T-cell (primary cell): ENCODE results near the gene PLCL2. TPM values are rescaled to one million over a fixed set of nuclear protein-coding genes. Genes with fewer than 3 reads are reported as not detected.

Experiments used
- ATAC-seq, 4 experiments: fragments of 200-7000 bp in 3 of 4; fragments of 150-1000 bp in 1 of 4; cut with Tn5 transposase; replicated peaks in 1 of 4; 1 replicate in 3 of 4; 2 replicates in 1 of 4; pipeline ENCODE4 v1.10.0; 2021; ENCODE audit warnings: moderate library complexity in 3 of 4, mild to moderate bottlenecking in 2 of 4, moderate number of reproducible peaks in 1 of 4
- CTCF ChIA-PET, 2 donors: fragments of 300-600 bp; sonication (Branson Sonifier 250); formaldehyde crosslinking; loops; one replicate each; lab custom pipeline; 2022; ENCODE audit warnings: antibody characterized with exemption in 2 of 2; lab: Charles Lee
- POLR2A ChIA-PET, 2 donors: fragments of 300-600 bp; sonication (Branson Sonifier 250); formaldehyde crosslinking; loops; one replicate each; lab custom pipeline; 2022; ENCODE audit warnings: antibody characterized with exemption in 2 of 2; lab: Charles Lee
- DNase-seq, 35 experiments: peaks; one replicate each; pipeline versions ENCODE4 v3.0.0 to v3.0.0-alpha.2; 2013 to 2023
- H3K27ac ChIP-seq: one replicate; pipeline ENCODE4 v1.5.1; 2013; ENCODE audit warnings: low read length
- H3K27me3 ChIP-seq, 2 experiments: replicated peaks in 1 of 2; 1 replicate in 1 of 2; 2 replicates in 1 of 2; pipeline versions ENCODE4 v1.6.1 to v1.7.0; 2013; ENCODE audit warnings: low read length in 1 of 2, mixed read lengths in 1 of 2; ENCODE audit not compliant: control insufficient read depth in 2 of 2, insufficient read depth in 2 of 2; ENCODE audit errors: extremely low read depth in 1 of 2
- H3K36me3 ChIP-seq, 2 donors: 1 replicate in 1 of 2; 2 replicates in 1 of 2; pipeline versions ENCODE4 v1.6.1 to v1.7.0; 2013; ENCODE audit warnings: low read length in 1 of 2; ENCODE audit not compliant: control insufficient read depth in 2 of 2, insufficient read depth in 1 of 2; ENCODE audit errors: extremely low read depth in 1 of 2
- H3K4me1 ChIP-seq, 2 experiments: 1 replicate in 1 of 2; 2 replicates in 1 of 2; pipeline versions ENCODE4 v1.6.1 to v1.7.0; 2013; ENCODE audit warnings: low read length in 2 of 2, mixed read lengths in 1 of 2; ENCODE audit not compliant: insufficient read depth in 2 of 2, control insufficient read depth in 1 of 2; ENCODE audit errors: extremely low read depth in 1 of 2
- H3K4me3 ChIP-seq, 2 donors: 1 replicate in 1 of 2; 2 replicates in 1 of 2; pipeline versions ENCODE4 v1.5.1 to v1.7.0; 2013; ENCODE audit warnings: mild to moderate bottlenecking in 2 of 2, low read length in 1 of 2, moderate library complexity in 1 of 2; ENCODE audit not compliant: control insufficient read depth in 1 of 2; ENCODE audit errors: extremely low read depth in 1 of 2
- H3K9me3 ChIP-seq: 2 replicates; pipeline ENCODE4 v1.7.0; 2013
- H3K27ac Mint-ChIP-seq, 2 donors: one replicate each; pipeline ENCODE4 v1.8.0; 2020 to 2021; ENCODE audit warnings: mild to moderate bottlenecking in 2 of 2, mixed read lengths in 2 of 2
- H3K27me3 Mint-ChIP-seq, 2 donors: one replicate each; pipeline ENCODE4 v1.8.0; 2021 to 2022; ENCODE audit warnings: mixed read lengths in 2 of 2
- H3K36me3 Mint-ChIP-seq: one replicate; pipeline ENCODE4 v1.8.0; 2021; ENCODE audit warnings: mixed read lengths
- H3K4me1 Mint-ChIP-seq, 3 donors: one replicate each; pipeline ENCODE4 v1.8.0; 2020 to 2022; ENCODE audit warnings: mixed read lengths in 3 of 3, mild to moderate bottlenecking in 1 of 3
- H3K4me3 Mint-ChIP-seq, 3 donors: one replicate each; pipeline ENCODE4 v1.8.0; 2020 to 2022; ENCODE audit warnings: mild to moderate bottlenecking in 3 of 3, mixed read lengths in 3 of 3, moderate library complexity in 3 of 3
- H3K9me3 Mint-ChIP-seq, 3 donors: one replicate each; pipeline ENCODE4 v1.8.0; 2020 to 2022; ENCODE audit warnings: mixed read lengths in 3 of 3
- WGBS: methylation state at CpG from one replicate; pipeline ENCODE4 v1.1.5; 2013; ENCODE audit warnings: missing lambda C conversion rate; ENCODE audit not compliant: insufficient coverage; 5-methylcytosine and 5-hydroxymethylcytosine counted together
- total RNA-seq, 35 experiments: library from RNA in 6 of 35; stranded (reverse) in 6 of 35; fragments of 120-200 nt in 1 of 35; gene quantifications; one replicate each; pipeline versions ENCODE4 v1.2.1 to v1.2.4 and lab custom pipeline; 2013 to 2026

Gene PLCL2
- total RNA-seq, 5 donors from 2014 or later (not counting 1 experiment from before 2014, with no cell fraction given), result 53.4 to 68.1 (median 60.9) TPM

DNA sequence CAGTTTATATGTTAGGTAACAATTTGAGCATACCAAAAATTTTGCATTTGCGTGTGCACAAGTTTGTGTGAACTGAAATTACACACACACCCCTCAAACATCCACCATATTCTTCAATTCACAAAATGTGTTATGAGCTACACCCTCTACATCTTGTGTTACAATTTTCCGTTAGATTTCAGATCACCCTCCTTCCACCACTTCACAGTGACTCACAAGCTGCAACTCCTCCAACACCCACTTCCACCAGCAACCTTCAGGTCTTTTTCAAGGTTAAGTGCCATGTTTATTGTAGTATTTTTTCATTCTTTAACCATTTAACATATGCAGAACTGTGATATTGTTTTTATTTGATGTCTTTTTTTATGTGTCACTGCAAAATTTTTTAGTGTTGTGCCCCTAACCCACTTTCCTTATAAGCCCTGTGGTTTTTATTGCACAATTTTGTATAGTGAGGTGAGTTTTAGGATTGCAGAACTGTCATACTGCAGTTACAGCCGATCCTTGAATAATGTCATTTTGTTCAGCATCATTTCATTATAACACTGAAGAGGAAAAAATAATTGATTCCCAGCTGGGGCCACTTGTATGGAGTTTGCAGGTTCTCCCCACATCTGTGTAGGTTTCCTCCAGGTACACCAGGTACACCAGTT, 148.9 kb downstream of the PLCL2 start:
- H3K36me3 Mint-ChIP-seq, result peaks cover 23% of the 10 kb centered on the region
- CTCF ChIA-PET, result interaction anchor here in 1 of 2 donors (0.5 to 1.0 kb wide), 2 partner anchors 150 to 206 kb away, joined by 4 read pairs; no protein-coding TSS in a partner anchor
- no peaks in the 10 kb centered on the region for H3K9me3 Mint-ChIP-seq
- Histone ChIP-seq H3K9me3 (no peaks in the 10 kb centered on the region), H3K27me3 (no peaks in the 10 kb centered on the region), H3K4me1 (peaks cover 8 to 12% of the 10 kb centered on the region in 2 experiments), H3K36me3 (peaks cover 0 to 5% of the 10 kb centered on the region in 2 donors), H3K27ac (no peak overlapping the region), H3K4me3 (no peak overlapping the region)
- WGBS, result no CpG with 5 or more reads among the region's 3 CpGs
- no peak overlapping the region for H3K27ac Mint-ChIP-seq
- no peak for DNase-seq
- no peak overlapping the region for H3K4me3 Mint-ChIP-seq
- ATAC-seq, result peak in 3 of 4 experiments; percentile 46 to 47 (median 46)
- POLR2A ChIA-PET, result no interaction called here
- peaks cover 66 to 84% (median 81%) of the 10 kb centered on the region in 3 donors for H3K4me1 Mint-ChIP-seq
- no peaks in the 10 kb centered on the region for H3K27me3 Mint-ChIP-seq

DNA sequence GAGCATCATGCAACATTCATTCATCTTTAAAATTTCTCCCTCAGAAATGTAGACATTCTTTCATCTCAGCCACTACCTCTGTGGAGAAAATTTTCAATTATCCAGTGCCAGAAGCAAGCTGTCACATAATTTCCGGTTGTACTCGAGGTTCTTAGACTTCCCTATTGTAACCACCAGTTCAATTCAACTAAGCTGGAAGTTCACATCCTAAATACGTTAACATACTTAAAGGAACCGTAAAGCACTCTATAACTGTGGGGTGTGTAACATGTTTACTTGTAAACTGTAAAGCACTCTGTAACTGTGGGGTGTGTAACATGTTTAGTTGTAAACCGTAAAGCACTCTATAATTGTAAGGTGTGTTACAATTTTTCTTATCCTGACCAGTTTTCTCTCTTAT, 150.3 kb downstream of the PLCL2 start:
- no peaks in the 10 kb centered on the region for H3K27me3 ChIP-seq
- H3K27ac ChIP-seq, result no peak overlapping the region
- peaks cover 4 to 8% of the 10 kb centered on the region in 2 experiments for H3K4me1 ChIP-seq
- Mint-ChIP-seq H3K27me3 (no peaks in the 10 kb centered on the region), H3K36me3 (peaks cover 26% of the 10 kb centered on the region), H3K9me3 (no peaks in the 10 kb centered on the region), H3K4me1 (peaks cover 63 to 83% (median 80%) of the 10 kb centered on the region in 3 donors), H3K4me3 (no peak overlapping the region), H3K27ac (peak overlapping the region in 1 of 2 donors; percentile 1)
- ChIA-PET POLR2A (no interaction called here), CTCF (no interaction called here)
- 60% methylated on average over 1 of the region's 5 CpGs for WGBS
- H3K4me3 ChIP-seq, result no peak overlapping the region
- ATAC-seq, result no peak
- peaks cover 0 to 5% of the 10 kb centered on the region in 2 donors for H3K36me3 ChIP-seq
- no peak for DNase-seq
- H3K9me3 ChIP-seq, result no peaks in the 10 kb centered on the region

DNA sequence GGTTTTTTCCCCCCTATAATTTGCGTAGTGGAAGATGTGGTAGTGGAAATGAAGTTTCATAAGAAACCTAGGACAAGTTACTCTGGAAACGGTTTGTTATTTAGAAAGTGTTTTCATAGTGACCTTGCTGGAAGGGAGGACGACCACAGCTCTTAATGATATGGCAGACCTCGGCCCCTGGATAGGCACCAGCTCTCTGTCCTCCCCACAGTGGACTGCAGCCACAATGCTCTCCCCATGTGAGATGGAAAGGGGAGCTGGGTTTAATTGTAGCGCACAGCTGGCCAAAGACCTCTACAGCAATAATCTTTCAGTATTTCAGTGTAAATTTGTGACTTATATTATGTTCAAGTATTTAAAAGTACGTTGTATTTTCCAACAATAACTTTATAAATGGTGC, 151.2 kb downstream of the PLCL2 start:
- H3K36me3 ChIP-seq, result peaks cover 0 to 5% of the 10 kb centered on the region in 2 donors
- H3K27ac ChIP-seq, result no peak overlapping the region
- no peaks in the 10 kb centered on the region for H3K9me3 Mint-ChIP-seq
- ATAC-seq, result no peak
- ChIA-PET CTCF (interaction anchor here in 1 of 2 donors (0.7 kb wide), 1 partner anchor 9 kb away, joined by 3 read pairs; no protein-coding TSS in a partner anchor), POLR2A (no interaction called here)
- peaks cover 58 to 81% (median 73%) of the 10 kb centered on the region in 3 donors for H3K4me1 Mint-ChIP-seq
- peaks cover 3 to 7% of the 10 kb centered on the region in 2 experiments for H3K4me1 ChIP-seq
- peaks cover 30% of the 10 kb centered on the region for H3K36me3 Mint-ChIP-seq
- H3K27ac Mint-ChIP-seq, result no peak overlapping the region
- H3K27me3 Mint-ChIP-seq, result no peaks in the 10 kb centered on the region
- no peak overlapping the region for H3K4me3 ChIP-seq
- WGBS, result no CpG with 5 or more reads among the region's 6 CpGs
- no peaks in the 10 kb centered on the region for H3K9me3 ChIP-seq
- no peak overlapping the region for H3K4me3 Mint-ChIP-seq
- DNase-seq, result no peak
- H3K27me3 ChIP-seq, result no peaks in the 10 kb centered on the region

DNA sequence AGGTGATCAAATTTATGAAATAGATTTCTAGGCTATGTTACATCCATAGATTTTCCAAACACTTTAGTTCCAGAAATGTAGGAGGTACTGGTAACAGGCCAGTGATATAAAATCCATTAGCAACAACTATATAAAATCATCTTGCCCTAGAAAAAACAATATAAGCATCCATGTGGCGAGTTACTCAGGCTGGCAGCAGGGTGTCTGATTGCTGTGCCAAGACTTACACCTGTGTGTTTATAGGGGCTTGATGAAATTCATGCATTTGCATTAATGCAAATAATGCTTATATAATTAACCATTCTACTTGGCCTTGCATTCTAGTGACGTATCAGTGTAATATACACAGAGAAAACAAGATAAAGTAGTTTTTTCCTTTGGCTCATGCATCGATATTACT, 153.4 kb downstream of the PLCL2 start:
- Mint-ChIP-seq H3K9me3 (no peaks in the 10 kb centered on the region), H3K27me3 (no peaks in the 10 kb centered on the region), H3K27ac (no peak overlapping the region), H3K4me1 (peaks cover 41 to 67% (median 57%) of the 10 kb centered on the region in 3 donors), H3K4me3 (no peak overlapping the region), H3K36me3 (peaks cover 38% of the 10 kb centered on the region)
- no peak overlapping the region for H3K27ac ChIP-seq
- no peak for DNase-seq
- H3K27me3 ChIP-seq, result no peaks in the 10 kb centered on the region
- H3K9me3 ChIP-seq, result no peaks in the 10 kb centered on the region
- ATAC-seq, result no peak
- POLR2A ChIA-PET, result interaction anchor here in 1 of 2 donors (0.6 kb wide), 2 partner anchors 9 to 11 kb away, joined by 3 to 6 read pairs; no protein-coding TSS in a partner anchor
- H3K4me1 ChIP-seq, result peaks cover 3% of the 10 kb centered on the region in 2 experiments
- H3K4me3 ChIP-seq, result no peak overlapping the region
- WGBS, result no CpG with 5 or more reads among the region's 3 CpGs
- CTCF ChIA-PET, result interaction anchor here in 1 of 2 donors (1.1 kb wide), 1 partner anchor 16 kb away, joined by 4 read pairs; no protein-coding TSS in a partner anchor
- peaks cover 0 to 5% of the 10 kb centered on the region in 2 donors for H3K36me3 ChIP-seq

DNA sequence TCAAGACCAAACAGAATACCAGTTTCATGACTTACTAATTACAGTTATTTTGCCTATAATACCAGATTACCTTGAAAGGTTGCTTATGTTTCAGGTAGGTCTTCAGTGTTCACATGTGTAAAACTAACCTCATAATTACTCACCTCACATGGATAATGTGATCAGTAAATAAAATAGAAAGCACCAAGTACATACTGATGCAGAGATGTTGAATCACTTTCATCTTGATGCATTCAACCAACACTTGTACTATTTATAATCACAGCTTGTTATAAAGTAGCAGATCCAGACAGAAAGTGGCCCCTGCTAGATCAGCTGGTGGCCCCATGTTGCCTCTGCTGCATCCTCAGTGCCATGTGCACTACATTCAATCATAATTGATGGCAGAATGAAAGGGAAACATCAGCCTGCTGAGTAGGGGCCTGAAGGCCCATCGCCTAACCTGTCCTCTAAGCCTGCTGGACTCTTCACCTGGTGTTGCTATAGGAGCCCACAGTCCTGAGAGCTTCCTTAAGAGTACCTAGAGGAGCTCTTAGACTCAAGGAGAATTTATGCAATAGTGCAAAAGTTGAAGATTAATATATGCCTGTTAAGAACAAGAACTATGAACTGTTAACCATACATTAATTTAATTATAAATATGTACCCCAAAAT, 154.3 kb downstream of the PLCL2 start:
- no peak overlapping the region for H3K4me3 ChIP-seq
- no peak overlapping the region for H3K27ac Mint-ChIP-seq
- DNase-seq, result no peak
- H3K9me3 Mint-ChIP-seq, result no peaks in the 10 kb centered on the region
- peaks cover 44% of the 10 kb centered on the region for H3K36me3 Mint-ChIP-seq
- POLR2A ChIA-PET, result no interaction called here
- ATAC-seq, result no peak
- no peaks in the 10 kb centered on the region for H3K27me3 Mint-ChIP-seq
- peaks cover 3% of the 10 kb centered on the region in 2 experiments for H3K4me1 ChIP-seq
- H3K27ac ChIP-seq, result no peak overlapping the region
- H3K9me3 ChIP-seq, result no peaks in the 10 kb centered on the region
- CTCF ChIA-PET, result interaction anchor here in 1 of 2 donors (1.7 kb wide), 1 partner anchor 9 kb away, joined by 5 read pairs; no protein-coding TSS in a partner anchor
- no peak overlapping the region for H3K4me3 Mint-ChIP-seq
- WGBS, result 86% methylated on average over 1 of the region's 1 CpG
- H3K36me3 ChIP-seq, result peaks cover 0 to 7% of the 10 kb centered on the region in 2 donors
- H3K27me3 ChIP-seq, result no peaks in the 10 kb centered on the region
- H3K4me1 Mint-ChIP-seq, result peaks cover 39 to 63% (median 53%) of the 10 kb centered on the region in 3 donors

DNA sequence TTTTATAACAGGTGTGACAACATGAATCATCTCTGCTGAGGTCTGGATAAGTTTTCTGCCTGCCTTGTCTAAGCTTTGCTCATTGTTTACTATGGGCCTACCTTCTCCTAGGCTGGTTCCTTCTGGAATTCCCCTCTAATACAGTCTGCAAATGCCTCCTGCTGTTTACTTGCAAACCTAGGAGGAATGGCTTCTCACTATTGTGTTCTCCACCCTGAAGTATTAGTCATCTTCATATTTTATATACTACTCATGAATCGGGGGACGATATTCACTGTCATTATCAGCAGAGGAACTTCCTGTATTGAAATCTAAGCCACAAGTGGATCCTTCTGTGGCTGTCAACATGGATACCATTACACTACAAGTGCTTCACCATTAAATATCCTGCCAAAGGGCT, 154.8 kb downstream of the PLCL2 start:
- CTCF ChIA-PET, result interaction anchor here in 1 of 2 donors (0.9 to 1.7 kb wide), 2 partner anchors 9 to 39 kb away, joined by 3 to 5 read pairs; no protein-coding TSS in a partner anchor
- Mint-ChIP-seq H3K4me3 (no peak overlapping the region), H3K9me3 (no peaks in the 10 kb centered on the region), H3K27me3 (no peaks in the 10 kb centered on the region), H3K36me3 (peaks cover 47% of the 10 kb centered on the region), H3K4me1 (peaks cover 40 to 63% (median 53%) of the 10 kb centered on the region in 3 donors), H3K27ac (peak overlapping the region; percentile 30 to 80)
- no CpG with 5 or more reads among the region's 2 CpGs for WGBS
- H3K27me3 ChIP-seq, result no peaks in the 10 kb centered on the region
- H3K27ac ChIP-seq, result no peak overlapping the region
- ATAC-seq, result peak in 2 of 4 experiments; percentile 38 to 42
- peaks cover 0 to 11% of the 10 kb centered on the region in 2 donors for H3K36me3 ChIP-seq
- H3K4me3 ChIP-seq, result no peak overlapping the region
- peak in 1 of 35 experiments; percentile 20 for DNase-seq
- peaks cover 3% of the 10 kb centered on the region in 2 experiments for H3K4me1 ChIP-seq
- H3K9me3 ChIP-seq, result no peaks in the 10 kb centered on the region
- POLR2A ChIA-PET, result no interaction called here
